Mammary epithelial cell (primary cell): ENCODE data around the gene MBD6.

Experiments
- EZH2 ChIP-seq: IDR thresholded peaks from 2 replicates; pipeline ENCODE4 v1.6.1; 2012; ENCODE audit warnings: low read length, inconsistent platforms, borderline replicate concordance
- TF ChIP-seq, protein P1 (sequence below), 2 donors: IDR thresholded peaks in 1 of 2; conservative IDR thresholded peaks in 1 of 2; 2 replicates each; pipeline ENCODE4 v1.5.1; 2011 to 2012; ENCODE audit warnings: inconsistent platforms in 2 of 2, low read length in 2 of 2, mild to moderate bottlenecking in 2 of 2, control low read depth in 1 of 2, low read depth in 1 of 2; ENCODE audit not compliant: insufficient read depth in 1 of 2; ENCODE audit errors: extremely low read depth in 1 of 2

DNA sequence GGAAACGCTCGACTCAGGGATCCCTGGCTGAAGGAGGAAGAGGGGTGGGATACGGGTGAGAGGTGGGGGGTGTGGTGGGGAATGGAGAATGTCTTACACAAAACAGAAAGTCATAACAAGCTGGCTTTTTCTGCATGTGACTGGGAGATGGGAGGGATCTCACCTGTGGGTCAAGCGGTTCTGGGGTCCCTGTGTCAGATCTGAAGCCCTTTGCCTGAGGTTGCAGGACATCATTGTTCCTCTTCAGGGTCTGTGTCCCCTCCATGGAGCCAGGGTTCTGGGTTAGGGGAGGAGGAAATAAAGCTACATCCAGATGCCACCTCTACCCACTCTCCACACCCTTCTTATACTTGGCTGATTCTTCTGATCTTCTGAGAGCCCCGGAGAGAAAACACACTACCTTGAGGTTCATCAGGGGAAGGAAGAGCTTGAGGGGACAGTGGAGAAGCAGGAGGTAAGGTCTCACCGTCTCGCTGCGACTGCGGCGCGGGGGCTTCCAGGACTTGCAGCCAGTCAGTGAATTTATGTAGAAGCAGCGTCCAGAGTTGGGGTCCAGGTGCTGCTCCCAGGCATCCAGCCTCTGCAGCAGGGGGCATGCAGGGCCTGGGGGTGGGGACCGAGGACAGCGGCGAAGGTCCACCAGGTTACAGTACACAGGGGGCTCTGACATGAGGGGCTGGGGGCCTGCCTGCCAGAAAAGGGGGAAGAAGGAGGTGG is 45.5 kb upstream of the MBD6 start:
- TF ChIP-seq, protein P1, sequence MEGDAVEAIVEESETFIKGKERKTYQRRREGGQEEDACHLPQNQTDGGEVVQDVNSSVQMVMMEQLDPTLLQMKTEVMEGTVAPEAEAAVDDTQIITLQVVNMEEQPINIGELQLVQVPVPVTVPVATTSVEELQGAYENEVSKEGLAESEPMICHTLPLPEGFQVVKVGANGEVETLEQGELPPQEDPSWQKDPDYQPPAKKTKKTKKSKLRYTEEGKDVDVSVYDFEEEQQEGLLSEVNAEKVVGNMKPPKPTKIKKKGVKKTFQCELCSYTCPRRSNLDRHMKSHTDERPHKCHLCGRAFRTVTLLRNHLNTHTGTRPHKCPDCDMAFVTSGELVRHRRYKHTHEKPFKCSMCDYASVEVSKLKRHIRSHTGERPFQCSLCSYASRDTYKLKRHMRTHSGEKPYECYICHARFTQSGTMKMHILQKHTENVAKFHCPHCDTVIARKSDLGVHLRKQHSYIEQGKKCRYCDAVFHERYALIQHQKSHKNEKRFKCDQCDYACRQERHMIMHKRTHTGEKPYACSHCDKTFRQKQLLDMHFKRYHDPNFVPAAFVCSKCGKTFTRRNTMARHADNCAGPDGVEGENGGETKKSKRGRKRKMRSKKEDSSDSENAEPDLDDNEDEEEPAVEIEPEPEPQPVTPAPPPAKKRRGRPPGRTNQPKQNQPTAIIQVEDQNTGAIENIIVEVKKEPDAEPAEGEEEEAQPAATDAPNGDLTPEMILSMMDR (conservative IDR thresholded peaks at IDR 0.05 in 1 of 2, IDR thresholded peaks at IDR 0.05 in 1 of 2; ENCODE audit: extremely low read depth in 1 of 2, insufficient read depth in 1 of 2, low read depth in 1 of 2, low read length in 2 of 2): no peak
- no peak for TF ChIP-seq EZH2
